Erythroblast (primary cell): ENCODE results near the gene FLT3LG.

ENCODE experiments used
- GATA1 ChIP-seq: IDR thresholded peaks from 2 replicates; pipeline ENCODE4 v1.6.1; 2011; ENCODE audit warnings: low read depth, mild to moderate bottlenecking, control low read depth, low read length, moderate library complexity
- POLR2A ChIP-seq: IDR thresholded peaks from 2 replicates; pipeline ENCODE4 v1.6.1; 2011; ENCODE audit warnings: mild to moderate bottlenecking, low read length

- no peak for TF ChIP-seq POLR2A
- TF ChIP-seq GATA1, result no peak
Measured at GRCh38 chr19:49475995-49476880, 2.2 kb downstream of the FLT3LG start.
